Retinal pigment epithelial cell (primary cell): ENCODE results near the gene KRT79.
"Not testable (repeated sequence)": the region's sequence is repeated elsewhere in the genome, so short reads cannot be mapped to it uniquely, and the experiment has no call there.

Experiments used
- DNase-seq: peaks from one replicate; pipeline ENCODE4 v3.0.0-alpha.2; 2010; ENCODE audit warnings: low read depth
- H3K4me3 ChIP-seq: 2 replicates; pipeline ENCODE4 v1.5.1; 2011; ENCODE audit warnings: mild to moderate bottlenecking, low read length, control low read depth, moderate library complexity
- CTCF ChIP-seq: conservative IDR thresholded peaks from 2 replicates; pipeline ENCODE4 v1.5.1; 2011; ENCODE audit warnings: low read depth, low read length, control low read depth, inconsistent platforms

The KRT79 gene

GRCh38 chr12:52857500-52857899 lies 23.4 kb upstream of the KRT79 start:
- TF ChIP-seq CTCF: no peak
- no peak for DNase-seq
- H3K4me3 ChIP-seq: no peak overlapping the region

- TF ChIP-seq CTCF: no peak
- no peak overlapping the region for H3K4me3 ChIP-seq
- DNase-seq: no peak
Observed at GRCh38 chr12:52856787-52857186, 22.7 kb upstream of the KRT79 start.

GRCh38 chr12:52856077-52856476 lies 22.0 kb upstream of the KRT79 start:
- not testable (repeated sequence) for DNase-seq, H3K4me3 ChIP-seq

GRCh38 chr12:52851787-52852186 lies 17.7 kb upstream of the KRT79 start:
- DNase-seq: no peak
- no peak for TF ChIP-seq CTCF
- no peak overlapping the region for H3K4me3 ChIP-seq

- DNase-seq: no peak
- no peak for TF ChIP-seq CTCF
- no peak overlapping the region for H3K4me3 ChIP-seq
Observed at GRCh38 chr12:52850681-52851080, 16.6 kb upstream of the KRT79 start.

GRCh38 chr12:52849511-52849910 lies 15.4 kb upstream of the KRT79 start:
- H3K4me3 ChIP-seq: no peak overlapping the region
- DNase-seq: no peak
- no peak for TF ChIP-seq CTCF

- TF ChIP-seq CTCF: no peak
Observed at GRCh38 chr12:52848661-52849255, 14.6 kb upstream of the KRT79 start, which contains the start of gene KRT78. Gene KRT78, minus strand, starts transcription at chr12:52848994. Its CDS starts 64 bp downstream, at chr12:52848930.

More at GRCh38 chr12:52848661-52849255, 14.6 kb upstream of the KRT79 start, which contains the start of gene KRT78:
- DNase-seq: no peak
- H3K4me3 ChIP-seq: no peak within 1 kb of the TSS
